T follicular helper cell (primary cell): ENCODE measurements around the gene GPR183.

Experiments used
- DNase-seq: peaks from one replicate; pipeline ENCODE4 v3.0.0-alpha.2; 2020; ENCODE audit warnings: low read depth

GPR183 gene

DNA sequence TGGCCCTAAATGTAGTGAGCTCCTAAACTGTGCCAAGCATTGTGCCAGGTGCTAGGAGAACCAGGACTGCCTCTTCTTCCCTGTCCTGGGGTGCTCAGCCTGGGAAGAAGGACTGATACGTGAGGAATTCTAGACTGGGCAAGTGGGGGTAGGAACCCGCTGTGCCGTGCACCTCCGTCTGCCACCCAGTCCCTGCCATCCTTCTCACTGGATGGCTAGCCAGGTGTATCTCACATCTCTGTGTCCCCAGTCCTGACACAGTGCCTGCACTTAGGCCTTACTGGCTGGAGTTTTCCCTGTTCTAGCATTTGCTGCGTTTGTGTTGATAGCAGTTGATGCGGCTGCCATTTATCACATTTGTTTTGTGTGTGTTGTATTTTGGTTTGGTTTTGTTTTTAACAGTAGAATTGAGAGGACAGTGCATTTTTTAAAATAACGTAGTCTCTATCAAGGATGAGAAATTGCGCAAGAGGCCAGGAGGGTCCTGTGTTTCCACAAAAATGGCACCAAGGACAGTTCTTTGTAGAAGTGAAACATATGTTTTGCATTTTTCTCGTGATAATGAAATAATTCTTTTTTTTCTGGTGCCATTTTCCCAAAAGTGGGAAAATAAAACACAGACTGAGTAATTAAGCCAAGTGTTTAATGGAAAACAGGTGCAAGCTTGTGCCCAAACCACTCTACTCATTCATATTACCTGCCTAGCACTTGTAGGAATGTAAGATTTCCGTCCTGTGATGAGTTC lies 4.7 kb upstream of the GPR183 start:
- DNase-seq: no peak

DNA sequence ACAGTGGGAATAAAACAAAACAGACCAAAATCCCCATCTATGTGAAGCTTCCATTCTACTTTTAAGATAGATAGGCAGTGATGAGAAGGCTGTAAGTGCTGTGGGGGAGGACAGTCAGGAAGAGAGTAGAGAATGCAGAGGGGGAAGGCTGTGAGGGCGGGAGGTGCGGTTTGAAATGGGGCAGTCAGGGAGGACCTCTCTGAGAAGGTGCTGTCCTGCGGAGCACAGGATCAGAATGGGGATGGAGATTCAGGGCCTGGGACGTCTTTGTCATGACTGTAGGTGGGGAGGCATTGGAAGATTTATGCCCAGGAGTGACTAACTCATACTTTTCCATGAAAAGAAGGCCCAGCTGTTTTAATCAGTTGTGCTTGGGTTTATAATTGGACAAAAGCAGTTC lies 3.9 kb upstream of the GPR183 start:
- no peak for DNase-seq

GRCh38 chr13:99310382-99311031 lies 3.3 kb upstream of the GPR183 start:
- DNase-seq: no peak

GRCh38 chr13:99308471-99309087 lies 1.4 kb upstream of the GPR183 start:
- DNase-seq: no peak

GRCh38 chr13:99307648-99308339 lies 595 bp upstream of the GPR183 start:
- no peak for DNase-seq

DNA sequence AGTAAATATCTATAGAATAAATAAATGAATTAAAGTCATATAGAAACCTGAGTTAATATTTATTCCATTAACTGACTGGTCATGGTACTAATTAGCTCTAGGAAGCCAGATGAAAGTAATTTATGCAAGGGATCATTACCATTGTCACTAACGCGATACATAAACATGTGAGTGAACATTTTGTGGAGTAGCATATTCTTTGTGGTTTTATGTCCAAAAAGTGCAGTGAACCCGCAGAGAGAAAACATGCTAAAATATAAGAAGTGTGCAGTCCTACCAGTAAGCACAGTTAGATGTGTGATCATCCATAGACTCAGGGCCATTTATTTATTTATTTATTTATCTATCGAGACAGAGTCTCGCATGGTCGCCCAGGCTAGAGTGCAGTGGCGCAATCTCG lies 1.6 kb downstream of the GPR183 start:
- DNase-seq: no peak

DNA sequence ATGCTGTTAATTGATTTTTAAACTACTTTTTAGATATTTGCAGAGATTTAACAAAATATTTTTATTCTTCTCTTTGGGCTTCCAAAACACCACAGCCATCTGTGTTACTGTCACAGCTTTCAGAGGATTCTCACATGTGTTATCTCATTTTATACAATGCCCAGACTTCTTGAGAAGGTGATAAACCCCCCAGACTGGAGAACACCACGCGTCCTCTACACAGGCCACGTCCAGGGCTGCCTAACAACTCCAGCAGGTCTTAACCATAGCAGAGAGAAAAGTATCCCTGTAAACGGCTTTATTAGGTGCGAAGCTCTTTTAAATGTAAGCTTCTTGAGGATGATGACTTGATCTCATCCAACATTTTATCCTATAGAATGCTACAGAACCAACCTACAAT lies 2.0 kb downstream of the GPR183 start:
- DNase-seq: no peak

- no peak for DNase-seq
Observed at GRCh38 chr13:99304541-99304940, 2.7 kb downstream of the GPR183 start.

DNA sequence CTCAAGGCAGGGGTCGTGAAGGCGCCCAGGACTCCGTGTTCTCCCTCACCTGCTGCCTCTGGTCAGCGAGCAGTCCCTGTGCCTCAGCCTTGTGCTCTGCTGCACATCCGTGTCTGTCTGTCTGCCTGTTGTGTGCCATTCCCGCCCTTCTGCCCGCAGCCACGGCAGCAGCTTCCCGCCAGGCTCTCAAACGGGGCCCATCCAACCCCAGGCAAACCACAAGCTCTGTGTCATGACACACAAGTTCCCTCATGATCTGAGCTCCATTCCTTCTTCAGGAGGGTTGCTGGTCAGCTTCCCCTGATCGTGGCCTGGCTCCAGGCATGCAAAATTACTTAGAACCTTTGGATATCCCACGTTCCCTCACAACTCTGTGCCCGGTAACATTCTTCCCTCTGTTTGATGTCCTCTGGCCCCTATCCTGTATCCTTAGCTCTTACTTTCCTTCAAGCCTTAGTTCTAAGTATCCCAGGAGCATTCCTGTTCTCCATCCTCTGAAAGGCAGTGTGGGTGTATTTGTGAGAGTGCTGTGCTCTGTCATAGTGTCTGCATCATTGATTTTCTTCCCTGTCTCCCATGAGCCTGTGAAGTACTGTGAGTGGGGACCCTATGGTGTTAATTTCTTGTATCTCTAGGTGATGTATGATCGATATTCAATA lies 3.2 kb downstream of the GPR183 start:
- DNase-seq: peak; percentile 42

DNA sequence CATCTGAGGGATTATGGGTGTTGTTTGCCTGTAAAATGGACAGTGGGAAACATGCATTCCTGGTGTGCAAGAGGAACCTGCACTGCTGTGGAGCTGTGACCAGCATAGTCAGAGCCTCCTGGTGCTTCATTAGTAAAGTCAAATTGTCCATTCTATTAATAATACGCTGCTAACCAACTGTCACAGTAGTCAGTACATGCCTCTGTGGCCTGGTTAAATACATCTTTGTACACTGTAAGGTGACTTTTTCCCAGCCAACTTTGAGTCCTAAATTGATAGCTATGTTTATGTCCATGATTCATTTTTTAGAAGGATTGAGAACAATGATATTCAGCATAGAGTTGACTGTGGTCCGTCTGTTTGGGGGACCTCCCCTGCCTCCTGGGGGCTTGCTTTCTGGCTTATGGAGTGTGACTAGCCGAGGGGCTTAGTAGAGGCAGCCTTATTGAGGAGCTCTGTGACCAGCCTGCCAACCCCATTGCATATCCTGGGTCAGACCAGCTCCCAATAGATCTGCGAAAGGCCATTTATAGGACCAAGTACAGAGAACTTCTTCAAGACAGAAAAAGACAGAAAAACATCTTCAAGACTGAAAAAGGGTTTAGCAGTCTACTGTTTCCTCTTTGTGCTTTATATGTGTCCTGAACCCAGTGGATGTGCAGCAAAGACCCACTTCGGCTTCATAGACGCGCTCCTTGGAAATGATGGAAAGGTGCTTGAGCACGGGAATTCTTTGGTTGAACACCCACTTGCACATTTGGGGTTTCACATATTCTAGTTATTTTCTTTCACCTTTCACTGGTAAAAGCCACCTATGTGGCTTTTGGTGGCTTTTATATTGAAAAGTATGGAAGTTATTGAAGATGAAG lies 4.3 kb downstream of the GPR183 start:
- no peak for DNase-seq

GRCh38 chr13:99301913-99302636 lies 5.1 kb downstream of the GPR183 start:
- DNase-seq: no peak

DNA sequence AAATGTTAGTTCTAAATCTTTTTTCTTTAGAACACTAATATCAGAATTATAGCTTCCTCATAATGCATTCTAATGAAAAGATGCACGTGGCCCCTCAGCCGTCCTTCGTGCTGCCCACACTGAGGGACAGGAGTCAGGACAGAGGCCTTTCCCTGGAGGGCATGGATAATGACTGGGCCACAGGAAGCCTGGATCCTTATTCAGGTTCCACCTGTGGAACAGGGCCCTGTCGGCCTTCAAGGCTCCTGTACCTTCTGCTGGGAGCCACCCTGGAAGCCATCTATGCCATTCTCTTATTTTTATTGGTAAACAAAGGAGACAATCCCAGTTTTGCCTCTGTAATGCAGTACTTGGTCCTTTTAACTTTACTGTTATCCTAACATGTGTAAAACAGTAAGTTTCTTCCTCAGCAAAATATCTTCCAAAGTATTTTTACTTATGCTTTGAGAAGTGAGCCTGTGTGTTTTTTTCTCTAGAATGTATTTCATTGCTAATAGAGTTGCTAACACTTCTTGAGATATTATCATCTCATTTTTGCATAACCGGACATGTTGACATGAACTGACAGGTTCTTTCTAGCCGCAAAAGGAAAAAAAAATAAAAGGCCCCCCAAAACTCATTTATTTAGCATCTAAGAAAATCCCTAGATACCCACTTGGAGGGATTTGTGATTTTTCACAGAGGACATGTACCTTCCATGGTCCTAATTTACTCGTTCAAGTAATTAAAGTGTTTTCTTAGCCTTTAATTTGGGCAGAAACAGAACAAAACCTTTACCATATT lies 6.0 kb downstream of the GPR183 start:
- DNase-seq: no peak

DNA sequence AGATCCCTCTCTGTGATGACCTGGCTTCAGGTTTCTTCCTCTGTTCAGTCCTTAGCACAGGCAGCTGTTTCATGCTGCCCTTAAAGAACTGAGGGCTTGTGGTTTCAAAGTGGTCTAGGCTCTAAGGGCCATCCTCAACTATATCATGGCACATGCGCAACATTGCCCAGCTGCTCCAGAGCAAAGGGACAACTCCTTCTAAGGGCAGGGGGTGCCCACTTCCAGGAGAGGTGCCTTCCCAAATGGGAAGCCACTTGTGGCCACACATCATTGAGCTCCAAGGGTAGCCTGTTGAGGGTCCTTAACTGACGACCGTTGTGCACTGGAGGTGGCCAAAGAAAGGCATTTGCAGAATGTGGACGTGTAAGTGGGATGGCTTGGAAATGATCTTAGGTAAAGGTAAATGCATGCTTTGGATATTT lies 7.3 kb downstream of the GPR183 start:
- no peak for DNase-seq

DNA sequence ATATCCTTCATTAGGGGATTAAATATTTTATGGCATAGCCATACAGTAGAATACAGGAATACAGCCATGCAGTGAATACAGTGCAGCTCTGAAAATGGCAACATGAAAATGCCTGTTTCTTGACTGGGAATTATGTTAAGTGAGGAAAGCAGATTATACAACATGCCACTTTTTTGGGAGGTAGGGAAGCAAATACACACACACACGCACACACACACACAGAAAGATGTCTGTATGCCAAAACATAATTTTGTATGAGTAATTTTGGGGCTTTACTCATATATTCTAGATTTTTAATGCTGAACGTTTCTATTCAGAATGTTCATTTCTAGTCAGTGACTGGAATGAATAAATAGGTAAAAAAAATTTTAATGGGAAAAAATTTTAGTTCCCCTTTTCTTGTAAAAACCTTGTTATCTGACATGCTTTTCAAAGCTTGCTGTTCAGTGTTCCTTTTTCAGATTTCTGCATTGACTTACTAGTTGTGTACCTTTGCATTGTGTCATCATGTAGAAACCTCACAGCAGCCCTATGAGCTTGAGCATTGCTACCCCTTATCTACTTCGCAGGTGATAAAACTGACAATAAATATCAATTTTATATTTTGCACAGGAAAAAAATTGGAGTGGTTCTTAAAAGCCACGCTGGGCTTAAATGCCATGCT lies 7.8 kb downstream of the GPR183 start:
- DNase-seq: no peak

- DNase-seq: no peak
Observed at GRCh38 chr13:99298056-99298455, 9.1 kb downstream of the GPR183 start.

DNA sequence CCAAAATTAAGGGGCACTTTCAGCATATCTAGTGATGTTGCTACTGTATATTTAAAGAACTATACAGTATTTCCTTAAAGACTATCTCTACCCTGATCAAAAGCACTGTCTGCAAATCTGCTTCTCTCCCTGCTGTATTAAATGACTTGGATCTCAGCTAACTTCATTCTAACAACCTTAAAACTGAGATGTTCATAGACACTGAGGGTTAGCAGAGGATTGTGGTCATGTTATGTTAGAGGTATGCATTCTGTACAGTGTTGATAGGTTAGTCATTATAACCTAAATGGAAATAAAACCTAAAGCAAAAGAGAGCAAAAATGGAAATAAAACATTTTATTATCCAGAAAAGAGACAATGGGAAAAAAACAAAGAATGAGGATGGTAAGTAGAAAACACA lies 9.9 kb downstream of the GPR183 start:
- DNase-seq: no peak

- DNase-seq: no peak
Observed at GRCh38 chr13:99296398-99296797, 10.8 kb downstream of the GPR183 start.

DNA sequence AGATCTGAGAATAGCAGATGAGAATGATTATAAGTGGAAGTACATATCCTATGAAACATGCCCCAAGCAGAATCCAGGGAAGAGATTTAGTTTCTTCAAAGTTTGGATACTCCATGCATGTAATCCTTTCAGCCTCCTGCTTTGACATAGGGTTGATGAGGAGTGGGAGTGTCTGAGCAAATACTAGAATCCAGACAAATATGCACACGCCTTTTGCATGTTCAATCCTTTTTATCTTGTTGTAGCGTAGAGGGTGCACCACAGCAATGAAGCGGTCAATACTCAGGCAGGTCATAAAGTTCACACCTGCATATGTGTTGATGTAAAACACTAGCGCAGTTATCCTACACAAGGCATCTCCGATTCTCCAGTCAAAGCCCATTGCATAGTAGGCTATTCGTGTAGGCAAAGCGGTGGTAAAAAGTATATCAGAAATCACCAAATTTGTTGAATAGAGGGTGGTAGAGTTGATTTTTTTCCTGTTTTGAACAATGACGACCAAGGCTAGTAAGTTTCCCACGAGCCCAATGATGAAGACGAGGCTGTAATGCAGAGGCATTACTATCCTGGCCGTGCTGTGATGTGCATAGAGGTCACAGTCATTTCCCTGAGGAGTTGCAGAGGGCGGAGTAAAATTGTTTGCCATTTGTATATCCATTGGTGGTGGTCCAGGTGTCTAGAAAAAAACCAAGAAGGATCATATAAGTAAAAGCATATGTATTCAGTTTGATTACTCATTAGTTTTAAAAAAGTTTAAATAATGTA lies 11.5 kb downstream of the GPR183 start:
- DNase-seq: no peak
